HG02870 (cell line): Measurements from ENCODE around the gene WFDC2.
"Not testable (repeated sequence)": the region's sequence is repeated elsewhere in the genome, so short reads cannot be mapped to it uniquely, and the experiment has no call there.

Experiments
- ATAC-seq: cut with Tn5 transposase; IDR thresholded peaks from one replicate; pipeline ENCODE4 v1.9.1; 2021; ENCODE audit warnings: mild to moderate bottlenecking, moderate library complexity; ENCODE audit not compliant: unreplicated experiment

The WFDC2 gene

GRCh38 chr20:45450097-45450818, 19.3 kb upstream of the WFDC2 start:
- ATAC-seq: no peak

DNA sequence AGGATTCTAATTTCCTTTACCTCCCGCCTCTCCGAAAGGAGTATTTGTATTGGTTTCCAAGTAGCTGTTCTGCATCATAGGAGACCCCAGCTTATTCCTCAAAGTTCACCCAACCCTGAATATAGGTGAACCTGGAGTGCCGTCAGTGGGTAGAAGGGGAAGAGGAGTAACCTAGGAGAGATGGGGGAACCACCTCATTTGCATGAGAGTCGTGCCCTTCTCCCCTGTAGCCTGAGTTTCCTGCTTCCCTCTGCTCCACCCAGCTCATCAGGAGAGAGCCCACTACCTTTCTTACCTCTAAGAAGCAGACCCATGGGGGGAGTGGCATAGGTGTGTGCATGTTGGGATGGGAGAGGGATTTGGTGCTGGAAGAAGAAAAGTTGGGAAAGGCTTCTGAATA, 17.3 kb upstream of the WFDC2 start:
- ATAC-seq: no peak

- ATAC-seq: no peak
Measured at GRCh38 chr20:45452772-45453691, 16.5 kb upstream of the WFDC2 start.

GRCh38 chr20:45456632-45457031, 12.9 kb upstream of the WFDC2 start:
- ATAC-seq: no peak

GRCh38 chr20:45459606-45460005, 9.9 kb upstream of the WFDC2 start:
- no peak for ATAC-seq

- no peak for ATAC-seq
Measured at GRCh38 chr20:45461225-45461624, 8.3 kb upstream of the WFDC2 start.

DNA sequence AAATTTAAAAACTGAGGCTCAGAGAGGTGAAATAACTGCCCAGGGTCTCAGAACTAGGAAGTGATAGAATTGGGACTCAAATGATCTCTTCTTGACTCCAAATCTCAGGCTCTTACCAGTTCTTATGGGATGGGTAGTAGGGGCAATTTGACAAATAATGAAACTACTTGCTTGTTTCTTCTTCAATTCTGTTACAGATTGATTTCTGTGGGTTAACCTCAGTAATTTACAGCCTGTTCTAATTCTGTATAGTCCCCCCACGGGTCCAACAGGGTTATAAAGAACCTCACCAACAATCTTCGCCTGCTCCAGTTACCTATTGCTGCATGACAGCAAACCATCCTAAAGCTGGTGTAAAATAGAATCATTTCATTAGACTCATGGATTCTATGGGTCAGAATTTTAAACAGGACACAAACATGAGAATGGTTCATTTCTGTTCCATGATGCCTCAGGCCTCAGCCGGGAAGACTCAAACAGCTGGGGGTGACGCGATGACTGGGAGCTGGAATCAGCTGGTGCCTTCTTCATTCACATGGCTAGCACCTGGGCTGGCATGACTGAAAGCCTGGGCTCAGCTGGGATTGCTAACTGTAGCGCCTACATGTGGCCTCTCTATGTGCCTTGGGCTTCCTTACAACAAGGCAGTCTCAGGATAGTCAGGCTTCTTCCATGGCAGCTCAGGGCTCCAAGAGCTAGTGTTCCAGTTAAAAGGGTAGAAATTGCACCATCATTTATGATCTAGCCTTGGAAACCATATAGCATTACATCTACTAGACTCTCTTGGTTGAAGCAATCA, 6.6 kb upstream of the WFDC2 start:
- no peak for ATAC-seq

DNA sequence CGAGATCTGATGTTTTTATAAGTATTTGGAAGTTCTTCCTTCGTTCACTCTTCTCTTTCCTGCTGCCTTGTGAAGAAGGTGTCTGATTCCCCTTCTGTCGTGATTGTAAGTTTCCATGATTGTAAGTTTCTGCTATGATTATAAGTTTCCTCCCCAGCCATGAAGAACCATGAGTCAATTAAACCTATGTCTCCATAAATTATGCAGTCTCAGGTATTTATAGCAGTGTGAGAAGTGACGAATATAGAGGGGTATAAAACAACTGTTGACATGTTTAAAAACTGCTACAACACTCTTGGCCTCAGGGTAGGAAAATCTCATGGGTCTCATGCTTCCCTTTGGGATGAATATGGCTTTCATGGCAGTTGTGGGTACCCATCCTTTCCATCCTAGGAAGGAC, 5.8 kb upstream of the WFDC2 start:
- no peak for ATAC-seq

DNA sequence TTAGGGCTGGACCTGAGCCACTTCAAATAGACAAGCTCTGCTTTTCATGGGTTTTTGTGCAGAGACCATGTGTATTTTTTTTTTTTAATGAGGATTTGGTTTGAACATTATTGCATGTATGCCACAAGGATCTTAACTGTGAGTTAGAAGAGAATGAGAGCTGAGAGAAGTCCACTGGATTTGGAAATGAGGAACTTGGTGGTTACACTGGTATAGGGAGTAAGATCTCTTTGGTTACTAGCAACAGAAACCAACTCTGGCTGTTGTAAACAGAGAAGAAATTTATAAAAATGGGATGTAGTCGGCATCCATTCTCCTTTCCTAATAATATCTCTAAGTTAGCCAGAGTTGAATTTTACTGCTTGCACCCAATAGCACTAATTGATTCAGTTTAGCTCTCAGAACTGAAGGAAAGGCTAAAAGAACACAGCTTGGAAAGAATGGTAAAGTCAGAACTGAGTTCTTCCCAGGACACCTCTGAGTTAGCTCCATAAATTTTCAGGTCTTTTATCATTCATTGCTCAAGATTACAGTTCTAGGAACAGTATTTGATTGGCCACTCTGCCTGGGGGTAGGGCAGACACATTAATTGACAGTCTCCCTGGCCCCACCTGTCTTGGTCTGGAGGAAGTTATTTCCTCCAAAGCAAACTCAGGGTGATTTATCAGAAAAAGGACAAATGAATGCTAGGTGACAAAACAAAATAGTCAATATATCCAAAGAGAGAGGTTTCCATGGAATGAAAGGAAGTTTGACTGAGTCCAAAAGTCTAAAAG, 3.9 kb upstream of the WFDC2 start:
- no peak for ATAC-seq

DNA sequence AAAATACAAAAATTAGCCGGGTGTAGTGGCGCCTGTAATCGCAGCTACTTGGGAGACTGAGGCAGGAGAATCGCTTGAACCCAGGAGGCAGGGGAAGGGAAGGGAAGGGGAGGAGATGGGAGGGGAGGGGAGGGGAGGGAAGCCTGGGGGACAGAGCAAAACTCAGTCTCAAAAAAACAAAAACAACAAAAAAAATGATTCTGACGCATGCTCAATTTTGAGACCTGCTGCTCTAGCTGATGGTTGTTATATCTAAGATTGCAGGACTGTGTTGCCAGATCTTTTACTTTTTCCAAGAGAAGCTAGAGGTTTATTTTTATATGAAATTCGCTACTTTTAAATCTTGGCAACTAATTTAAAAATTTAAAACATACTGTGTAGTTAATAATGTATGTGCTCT, 2.4 kb upstream of the WFDC2 start:
- ATAC-seq: no peak

DNA sequence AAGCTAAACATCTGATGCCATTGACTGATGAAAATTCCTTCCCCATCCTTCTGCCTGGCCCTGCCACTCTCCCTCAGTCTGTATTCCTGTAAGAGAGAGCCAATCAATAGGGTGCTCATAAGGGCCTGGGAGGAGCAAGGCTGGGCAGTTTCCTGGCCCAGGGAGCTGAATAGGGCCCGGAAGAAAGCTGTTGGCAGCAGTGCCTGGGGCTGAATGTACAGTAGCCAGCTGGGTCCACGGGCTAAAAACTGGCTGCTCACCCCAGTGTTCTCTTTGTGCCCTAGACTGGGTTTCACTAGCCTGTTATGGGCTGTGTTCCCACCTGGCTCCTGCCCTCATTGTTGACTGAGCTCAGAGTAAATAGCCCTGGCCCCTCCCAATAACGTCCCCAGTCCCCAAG, 1.7 kb upstream of the WFDC2 start:
- ATAC-seq: no peak

- no peak for ATAC-seq
Measured at GRCh38 chr20:45470262-45470931, 844 bp downstream of the WFDC2 start.

DNA sequence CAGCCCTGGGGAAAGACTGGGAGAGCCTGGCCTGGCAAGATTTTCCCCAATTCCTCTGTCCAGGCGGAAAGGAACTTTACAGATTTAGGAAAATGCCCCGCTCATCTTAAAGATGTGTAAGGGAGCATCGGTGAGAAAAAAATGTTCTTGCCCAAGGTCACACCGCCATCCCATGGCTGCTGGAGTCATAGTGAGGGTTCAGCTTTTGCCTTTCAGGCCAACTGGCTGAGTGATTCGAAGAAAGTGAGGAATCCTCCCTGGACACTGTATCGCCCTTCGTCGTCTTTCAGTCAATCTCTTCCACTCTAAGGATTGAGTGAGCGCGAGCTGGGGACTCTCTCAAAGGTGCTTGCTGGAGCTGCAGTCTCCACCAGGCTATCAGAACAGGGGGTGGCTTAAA, 1.4 kb downstream of the WFDC2 start:
- no peak for ATAC-seq

DNA sequence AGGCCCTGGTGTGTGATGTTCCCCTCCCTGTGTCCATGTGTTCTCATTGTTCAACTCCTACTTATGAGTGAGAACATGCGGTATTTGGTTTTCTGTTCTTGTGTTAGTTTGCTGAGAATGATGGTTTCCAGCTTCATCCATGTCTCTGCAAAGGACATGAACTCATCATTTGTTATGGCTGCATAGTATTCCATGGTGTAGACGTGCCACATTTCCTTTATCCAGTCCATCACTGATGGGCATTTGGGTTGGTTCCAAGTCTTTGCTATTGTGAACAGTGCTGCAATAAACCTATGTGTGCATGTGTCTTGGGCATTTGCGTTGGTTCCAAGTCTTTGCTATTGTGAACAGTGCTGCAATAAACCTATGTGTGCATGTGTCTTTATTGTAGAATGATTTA, 2.7 kb downstream of the WFDC2 start:
- ATAC-seq: not testable (repeated sequence)

- not testable (repeated sequence) for ATAC-seq
Measured at GRCh38 chr20:45477530-45478148, 8.1 kb downstream of the WFDC2 start.

GRCh38 chr20:45479822-45480221, 10.3 kb downstream of the WFDC2 start:
- ATAC-seq: no peak

DNA sequence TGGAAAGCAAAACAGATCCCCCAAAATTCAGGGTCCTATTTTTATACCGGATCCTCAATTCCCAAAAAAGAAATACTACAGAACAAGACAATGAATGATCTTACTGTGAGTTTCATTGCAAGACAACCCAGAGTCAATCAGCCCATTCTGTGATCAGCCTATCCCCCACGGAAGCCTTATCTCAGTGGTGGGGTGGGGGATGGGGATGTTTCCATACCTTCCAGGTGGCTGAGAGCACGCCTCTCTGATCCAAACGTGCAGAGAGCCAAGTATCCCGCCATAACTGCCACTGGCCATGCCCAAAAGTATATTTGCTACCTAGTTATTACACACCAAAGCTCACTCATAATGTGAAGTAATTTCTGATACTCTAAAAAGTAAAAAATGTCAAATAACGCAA, 15.1 kb downstream of the WFDC2 start:
- no peak for ATAC-seq

- ATAC-seq: no peak
Measured at GRCh38 chr20:45485388-45485787, 15.8 kb downstream of the WFDC2 start.

GRCh38 chr20:45487231-45487635, 17.7 kb downstream of the WFDC2 start:
- no peak for ATAC-seq

GRCh38 chr20:45489083-45489531, 19.6 kb downstream of the WFDC2 start:
- no peak for ATAC-seq
